GM19035 (cell line): ENCODE data around the gene RNF31.
A peak's percentile ranks its signal among the peaks of the same experiment; 100 is the strongest.

Source experiments
- ATAC-seq: cut with Tn5 transposase; IDR thresholded peaks from one replicate; pipeline ENCODE4 v1.9.1; 2021; ENCODE audit not compliant: unreplicated experiment

RNF31 gene

GRCh38 chr14:24116128-24116814 lies 31.0 kb upstream of the RNF31 start:
- no peak for ATAC-seq

DNA sequence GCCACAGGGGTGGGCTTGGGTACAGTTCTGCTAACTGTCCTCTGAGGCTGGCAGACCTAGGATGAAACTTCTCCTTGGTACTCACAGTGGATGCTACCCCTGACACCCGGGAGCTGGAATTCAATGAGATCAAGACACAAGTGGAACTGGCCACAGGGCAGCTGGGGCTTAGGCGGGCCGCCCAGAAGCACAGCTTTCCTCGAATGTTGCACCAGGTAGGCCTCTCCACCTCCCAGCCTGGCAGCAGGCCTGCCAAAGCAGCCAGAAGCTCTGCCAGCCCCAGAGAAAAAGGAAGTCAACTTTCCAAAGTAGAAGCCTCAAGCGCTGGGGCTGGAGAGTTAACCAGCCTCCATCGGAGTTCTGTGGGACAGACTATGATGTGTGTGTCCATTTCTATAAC lies 30.1 kb upstream of the RNF31 start:
- ATAC-seq: no peak

DNA sequence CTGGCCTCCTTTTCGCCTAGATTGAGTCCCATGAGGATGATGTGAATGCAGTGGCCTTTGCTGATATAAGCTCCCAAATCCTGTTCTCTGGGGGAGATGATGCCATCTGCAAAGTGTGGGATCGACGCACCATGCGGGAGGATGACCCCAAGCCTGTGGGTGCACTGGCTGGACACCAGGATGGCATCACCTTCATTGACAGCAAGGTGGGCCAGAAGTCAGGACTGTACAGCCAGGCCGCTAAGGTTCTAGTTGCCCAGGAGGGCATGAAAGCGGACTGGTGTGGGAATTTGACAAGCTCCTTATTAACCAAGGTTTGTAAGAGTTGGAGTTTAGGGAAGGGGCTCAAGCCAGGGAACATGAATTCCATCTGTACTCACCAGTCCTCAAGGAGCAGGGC lies 27.6 kb upstream of the RNF31 start:
- ATAC-seq: no peak

- no peak for ATAC-seq
Observed at GRCh38 chr14:24121210-24121609, 26.1 kb upstream of the RNF31 start.

DNA sequence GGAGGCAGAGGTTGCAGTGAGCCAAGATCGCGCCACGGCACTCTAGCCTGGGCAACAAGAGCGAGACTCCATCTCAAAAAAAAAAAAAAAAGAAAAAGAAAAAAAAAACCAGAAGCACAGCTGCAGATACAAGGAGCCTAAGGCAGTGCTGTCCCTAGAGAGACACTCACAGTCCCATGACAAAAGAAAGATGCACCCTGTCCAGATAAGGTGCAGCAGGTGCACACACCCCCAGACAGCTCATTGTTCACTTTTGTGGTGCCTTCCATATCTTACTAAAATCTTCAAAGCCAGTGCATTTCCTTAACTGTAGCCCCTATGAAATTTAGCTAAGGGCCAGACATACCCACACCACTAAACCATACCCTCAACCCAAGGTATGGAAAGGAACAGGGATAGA lies 24.9 kb upstream of the RNF31 start:
- no peak for ATAC-seq

GRCh38 chr14:24122898-24123297 lies 24.4 kb upstream of the RNF31 start:
- no peak for ATAC-seq

- ATAC-seq: peak; percentile 61
Observed at GRCh38 chr14:24123424-24124417, 23.6 kb upstream of the RNF31 start.

DNA sequence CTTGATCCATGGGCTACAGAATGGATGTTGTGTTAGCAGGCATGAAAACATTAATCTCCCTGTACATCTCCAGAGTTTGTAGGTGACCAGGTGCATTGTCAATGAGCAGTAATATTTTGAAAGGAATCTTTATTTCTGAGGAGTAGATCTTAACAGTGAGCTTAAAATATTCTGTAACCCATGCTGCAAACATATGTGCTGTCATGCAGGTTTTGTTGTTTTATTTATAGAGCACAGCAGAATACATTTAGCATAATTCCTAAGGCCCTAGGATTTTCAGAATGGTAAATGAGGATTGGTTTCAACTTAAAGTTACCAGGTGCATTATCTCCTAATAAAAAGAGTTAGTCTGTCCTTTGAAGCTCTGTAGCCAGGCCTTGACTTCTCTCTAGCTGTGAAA lies 20.4 kb upstream of the RNF31 start:
- ATAC-seq: no peak

DNA sequence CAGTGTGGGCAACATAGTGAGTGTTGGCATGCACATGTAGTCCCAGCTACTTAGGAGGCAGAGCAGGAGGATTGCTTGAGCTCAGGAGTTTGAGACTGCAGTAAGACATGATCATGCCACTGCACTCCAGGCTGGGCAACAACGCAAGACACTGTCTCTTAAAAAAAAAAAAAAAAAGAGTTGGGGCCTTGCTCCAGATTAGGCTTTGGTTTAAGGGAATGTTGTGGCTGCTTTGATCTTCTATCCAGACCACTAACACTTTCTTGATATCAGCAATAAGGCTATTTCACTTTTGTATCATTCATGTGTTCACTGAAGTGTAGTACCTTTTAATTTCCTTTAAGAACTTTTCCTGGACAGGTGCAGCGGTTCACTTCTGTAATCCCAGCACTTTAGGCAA lies 19.6 kb upstream of the RNF31 start:
- no peak for ATAC-seq

DNA sequence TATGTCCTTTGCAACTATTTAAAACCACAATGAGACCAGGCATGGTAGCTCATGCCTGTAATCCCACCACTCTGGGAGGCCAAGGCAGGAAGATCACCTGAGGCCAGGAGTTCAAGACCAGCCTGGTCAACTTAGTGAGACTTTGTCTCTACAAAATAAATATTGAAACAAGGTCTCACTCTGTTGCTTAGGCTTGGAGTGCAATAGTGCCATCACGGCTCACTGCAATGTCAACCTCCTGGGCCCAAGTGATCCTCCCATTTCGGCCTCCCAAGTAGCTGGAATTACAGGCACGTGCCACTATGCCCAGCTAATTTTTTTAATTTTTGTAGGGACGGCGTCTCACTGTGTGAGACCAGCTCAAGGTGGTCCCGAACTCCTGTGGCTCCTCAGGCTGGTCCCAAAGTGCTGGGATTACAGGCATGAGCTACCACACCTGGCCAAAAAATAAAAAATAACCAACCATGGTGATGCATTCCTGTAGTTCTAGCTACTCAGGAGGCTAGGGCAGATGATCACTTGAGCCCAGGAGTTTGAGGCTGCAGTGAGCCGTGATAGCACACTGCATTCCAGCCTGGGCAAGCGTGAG lies 17.8 kb upstream of the RNF31 start:
- no peak for ATAC-seq

- ATAC-seq: no peak
Observed at GRCh38 chr14:24130380-24130716, 16.9 kb upstream of the RNF31 start, which contains the start of gene FITM1. Gene FITM1 (plus strand): TSS chr14:24130659. CDS start chr14:24131564, 905 bp downstream.

- no peak for ATAC-seq
Observed at GRCh38 chr14:24130717-24131548, 16.4 kb upstream of the RNF31 start.

DNA sequence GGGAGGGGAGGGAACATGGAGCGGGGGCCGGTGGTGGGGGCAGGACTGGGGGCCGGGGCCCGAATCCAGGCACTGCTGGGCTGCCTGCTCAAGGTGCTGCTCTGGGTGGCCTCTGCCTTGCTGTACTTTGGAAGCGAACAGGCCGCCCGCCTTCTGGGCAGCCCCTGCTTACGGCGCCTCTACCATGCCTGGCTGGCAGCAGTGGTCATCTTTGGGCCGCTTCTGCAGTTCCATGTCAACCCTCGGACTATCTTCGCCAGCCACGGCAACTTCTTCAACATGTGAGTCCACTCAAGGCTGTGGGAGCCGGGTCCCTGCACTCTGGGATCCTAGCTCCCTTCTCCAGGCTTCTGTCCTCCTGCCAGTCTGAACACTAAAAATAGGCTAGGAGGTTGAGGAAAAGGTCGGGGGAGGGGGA lies 15.7 kb upstream of the RNF31 start:
- ATAC-seq: no peak

- ATAC-seq: no peak
Observed at GRCh38 chr14:24132061-24132685, 15.1 kb upstream of the RNF31 start.

- ATAC-seq: no peak
Observed at GRCh38 chr14:24132976-24133375, 14.3 kb upstream of the RNF31 start.

GRCh38 chr14:24133735-24134134 lies 13.6 kb upstream of the RNF31 start:
- ATAC-seq: no peak

DNA sequence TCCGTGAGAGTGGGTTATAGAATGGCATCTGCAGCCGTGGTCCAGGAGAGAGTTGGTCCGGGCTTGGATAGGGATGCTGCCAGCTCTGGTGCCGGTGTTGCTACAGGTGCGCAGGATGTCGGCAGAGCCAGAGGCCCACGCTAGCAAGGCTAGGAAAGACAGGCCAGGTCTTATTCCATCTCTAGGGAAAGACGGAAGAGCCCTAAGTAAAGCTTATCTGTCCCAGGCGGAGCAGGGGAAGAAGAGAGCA lies 11.8 kb upstream of the RNF31 start:
- ATAC-seq: peak; percentile 8

- peak; percentile 84 for ATAC-seq
Observed at GRCh38 chr14:24135834-24136683, 11.2 kb upstream of the RNF31 start, which contains the start of gene PSME1. Gene PSME1 (plus strand): TSS chr14:24136194. CDS start chr14:24136263, 69 bp downstream.

DNA sequence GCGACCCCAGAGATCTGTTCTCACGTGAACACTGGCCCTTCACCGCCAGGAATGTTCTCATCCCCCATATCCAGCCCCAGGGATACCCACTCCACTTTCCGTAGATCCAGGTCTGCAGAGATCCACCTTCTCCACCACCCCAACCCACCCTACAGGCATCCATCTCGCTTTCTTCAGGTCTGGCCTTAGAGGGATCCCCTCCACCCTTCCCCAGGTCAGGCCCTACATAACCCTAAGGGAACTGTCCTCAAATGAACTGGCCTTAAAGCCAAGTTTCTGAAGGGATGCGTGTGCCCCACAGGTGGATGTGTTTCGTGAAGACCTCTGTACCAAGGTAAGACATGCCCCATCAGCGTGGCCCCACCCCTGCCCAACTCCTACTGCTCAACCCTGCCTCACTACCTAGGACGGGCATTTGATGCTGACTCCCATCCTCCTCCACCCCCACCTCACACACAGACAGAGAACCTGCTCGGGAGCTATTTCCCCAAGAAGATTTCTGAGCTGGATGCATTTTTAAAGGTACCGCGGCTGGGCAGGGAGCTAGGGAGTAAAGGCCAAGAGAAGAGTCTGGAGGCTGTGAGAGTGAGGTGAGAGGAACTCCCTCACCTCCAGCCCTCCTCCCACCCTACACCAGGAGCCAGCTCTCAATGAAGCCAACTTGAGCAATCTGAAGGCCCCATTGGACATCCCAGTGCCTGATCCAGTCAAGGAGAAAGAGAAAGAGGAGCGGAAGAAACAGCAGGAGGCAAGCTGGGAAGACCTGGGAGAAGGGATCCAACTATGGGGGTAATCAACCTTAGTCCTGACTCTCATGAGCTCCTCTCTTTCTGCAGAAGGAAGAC lies 10.4 kb upstream of the RNF31 start:
- no peak for ATAC-seq
